Measurements from ENCODE around the gene AMBP.

The AMBP gene

GRCh38 chr9:114112778-114113584 lies 34.9 kb upstream of the AMBP start:
- DNase-seq (ENCODE audit: low read depth in 2 of 3, low spot score in 1 of 3), result no peak

GRCh38 chr9:114112325-114112724 lies 34.2 kb upstream of the AMBP start:
- no peak for DNase-seq (ENCODE audit: low read depth in 2 of 3, low spot score in 1 of 3)

GRCh38 chr9:114110180-114110579 lies 32.1 kb upstream of the AMBP start:
- DNase-seq (ENCODE audit: low read depth in 2 of 3, low spot score in 1 of 3), result no peak

DNA sequence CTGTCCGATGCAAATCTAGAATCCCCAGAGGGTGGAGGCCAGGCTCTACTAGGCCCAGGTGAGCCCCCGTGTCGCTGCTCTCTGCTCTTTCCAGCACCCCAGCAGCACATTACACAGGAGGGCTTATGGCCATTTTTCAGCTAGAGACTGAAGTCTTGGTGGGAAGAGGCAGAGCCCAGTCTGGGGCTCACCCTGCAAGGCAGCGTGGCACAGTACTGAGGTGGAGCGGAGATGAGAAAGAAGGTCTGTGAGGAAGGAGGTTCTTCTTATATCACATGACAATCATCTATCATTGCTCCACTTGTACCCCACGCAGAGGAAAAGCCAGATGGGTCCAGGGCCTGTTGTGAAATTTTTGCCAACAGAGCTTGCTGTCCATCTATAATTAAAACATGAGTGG lies 31.0 kb upstream of the AMBP start:
- no peak for DNase-seq (ENCODE audit: low read depth in 2 of 3, low spot score in 1 of 3)

- peak; percentile 41 to 58 (median 42) for DNase-seq (ENCODE audit: low read depth in 2 of 3, low spot score in 1 of 3)
These were observed 30.1 kb upstream of the AMBP start for GRCh38 chr9:114108016-114108833.

DNA sequence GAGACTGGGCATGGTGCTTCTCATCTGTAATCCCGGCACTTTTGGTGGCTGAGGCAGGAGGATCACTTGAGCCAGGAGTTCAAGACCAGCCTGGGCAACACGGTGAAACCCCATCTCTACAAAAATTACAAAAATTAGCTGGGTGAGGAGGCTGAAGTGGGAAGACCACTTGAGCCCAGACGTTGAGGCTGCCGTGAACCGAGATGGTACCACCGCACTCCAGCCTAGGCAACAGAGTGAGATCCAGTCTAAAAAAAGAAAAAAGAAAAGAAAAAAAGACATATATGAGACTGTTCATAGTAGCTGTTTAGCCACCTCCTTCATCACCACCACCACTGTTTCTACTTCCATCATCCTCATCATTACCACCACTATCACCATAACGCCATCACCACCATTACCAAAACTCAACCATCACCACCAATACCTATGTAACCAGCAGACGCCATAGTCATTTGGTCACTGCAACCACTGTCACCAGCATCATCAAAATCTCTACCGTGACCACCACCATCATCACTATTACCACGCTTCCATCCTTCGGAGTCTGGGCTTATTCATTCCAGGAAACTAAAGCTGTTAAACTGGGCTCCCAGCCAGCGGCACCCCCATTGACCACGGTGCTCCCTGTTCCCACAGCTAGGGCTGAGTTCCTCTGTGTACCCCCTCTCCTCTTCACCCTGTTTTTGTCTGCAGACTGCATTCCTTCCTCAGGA lies 29.3 kb upstream of the AMBP start:
- no peak for DNase-seq (ENCODE audit: low read depth in 2 of 3, low spot score in 1 of 3)

DNA sequence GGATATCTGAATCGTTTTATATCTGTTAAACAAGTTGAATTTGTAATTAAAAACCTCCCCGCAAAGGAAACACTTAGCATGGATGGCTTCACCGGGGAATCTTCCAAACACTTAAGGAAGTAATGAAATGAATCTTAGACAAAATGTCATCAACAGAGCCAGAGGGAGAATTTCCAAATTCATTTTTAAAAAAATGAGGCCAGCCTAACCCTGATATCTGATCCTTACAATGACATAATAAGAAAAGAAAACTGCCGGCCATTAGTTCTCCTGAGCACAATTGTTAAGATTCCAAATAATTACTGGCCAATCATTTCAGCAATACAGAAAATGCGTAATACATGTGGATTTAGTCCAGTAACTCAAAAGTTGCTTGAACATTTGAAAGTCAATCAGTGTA lies 27.1 kb upstream of the AMBP start:
- no peak for DNase-seq (ENCODE audit: low read depth in 2 of 3, low spot score in 1 of 3)

- DNase-seq (ENCODE audit: low read depth in 2 of 3, low spot score in 1 of 3), result no peak
These were observed 24.4 kb upstream of the AMBP start for GRCh38 chr9:114102484-114102883.

- no peak for DNase-seq (ENCODE audit: low read depth in 2 of 3, low spot score in 1 of 3)
These were observed 22.4 kb upstream of the AMBP start for GRCh38 chr9:114100536-114100935.

DNA sequence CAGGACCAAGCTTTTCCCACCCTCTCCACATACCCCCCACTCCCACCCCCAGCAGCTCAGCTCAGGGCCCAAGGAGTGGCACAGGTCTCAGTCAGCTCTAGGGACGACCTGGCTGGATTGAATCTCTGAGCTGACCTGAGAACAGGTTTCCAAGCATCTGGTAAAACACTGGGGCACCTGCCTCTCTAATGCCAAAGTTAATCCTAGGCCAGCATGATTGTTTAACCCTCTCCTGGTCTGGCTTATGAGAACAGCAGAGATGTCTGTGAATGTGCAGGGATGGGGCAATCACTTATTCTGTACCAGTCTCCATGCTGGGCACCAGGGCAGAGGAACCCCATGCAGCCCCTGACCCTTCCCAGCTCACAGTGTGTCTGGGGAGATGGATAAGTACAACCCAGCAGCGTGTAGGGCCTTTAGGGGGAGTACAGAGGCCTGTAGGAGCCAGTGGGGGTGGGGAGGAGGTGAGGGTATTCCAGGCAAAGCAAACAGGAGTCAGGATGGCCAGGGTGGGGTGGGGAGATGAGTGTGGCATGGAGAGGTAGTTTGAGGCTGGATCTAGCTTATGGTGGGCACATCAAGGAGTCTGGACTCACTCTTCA lies 21.7 kb upstream of the AMBP start:
- no peak for DNase-seq (ENCODE audit: low read depth in 2 of 3, low spot score in 1 of 3)

GRCh38 chr9:114098936-114099668 lies 21.0 kb upstream of the AMBP start, which contains the start of gene KIF12:
Gene KIF12, minus strand, starts transcription at chr9:114099292. Its CDS starts 16 bp downstream, at chr9:114099276.
- no peak for DNase-seq (ENCODE audit: low read depth in 2 of 3, low spot score in 1 of 3)

- DNase-seq (ENCODE audit: low read depth in 2 of 3, low spot score in 1 of 3), result peak in 1 of 3 donors; percentile 22
These were observed 20.2 kb upstream of the AMBP start for GRCh38 chr9:114098021-114098935.

GRCh38 chr9:114097613-114098020 lies 19.5 kb upstream of the AMBP start:
- no peak for DNase-seq (ENCODE audit: low read depth in 2 of 3, low spot score in 1 of 3)

- DNase-seq (ENCODE audit: low read depth in 2 of 3, low spot score in 1 of 3), result no peak
These were observed 18.9 kb upstream of the AMBP start for GRCh38 chr9:114096866-114097612.

GRCh38 chr9:114096041-114096511 lies 18.0 kb upstream of the AMBP start:
- no peak for DNase-seq (ENCODE audit: low read depth in 2 of 3, low spot score in 1 of 3)

GRCh38 chr9:114094971-114095370 lies 16.9 kb upstream of the AMBP start:
- DNase-seq (ENCODE audit: low read depth in 2 of 3, low spot score in 1 of 3), result no peak

DNA sequence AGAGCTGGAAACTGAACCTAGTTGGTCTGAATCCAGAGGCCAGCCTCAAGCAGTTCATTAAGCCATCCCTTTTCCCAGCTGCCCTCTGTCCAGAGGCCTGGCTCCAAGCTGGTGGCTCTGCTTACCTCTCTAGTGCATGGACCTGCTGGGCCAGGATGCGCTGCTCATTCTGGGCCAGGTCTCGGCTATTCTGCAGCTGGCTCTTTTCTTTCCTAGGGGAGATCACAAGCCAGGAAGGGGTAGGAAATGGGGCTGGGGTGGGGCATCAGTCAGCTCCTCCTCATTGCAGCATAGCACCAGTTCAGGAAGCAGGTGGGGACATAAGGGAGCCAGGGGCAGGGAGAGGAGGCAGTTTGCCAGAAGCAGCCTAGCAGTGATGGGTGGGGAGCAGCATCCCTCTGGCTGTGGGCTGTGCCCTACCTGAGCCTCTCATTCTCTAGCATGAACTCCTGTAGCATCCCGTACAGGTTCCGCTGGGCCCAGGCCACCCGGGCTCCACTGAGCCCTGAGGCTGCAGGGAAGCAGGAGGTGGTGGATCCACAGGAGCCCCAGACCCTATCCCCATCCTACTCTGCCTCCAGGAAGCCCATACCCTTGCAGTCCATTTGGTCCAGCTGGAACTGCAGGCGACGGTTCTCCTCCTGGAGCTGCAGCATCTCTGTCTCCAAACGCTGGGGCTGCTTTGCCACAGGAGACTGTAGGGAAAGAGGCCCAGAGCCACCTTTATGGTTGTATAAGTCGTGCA lies 15.8 kb upstream of the AMBP start:
- no peak for DNase-seq (ENCODE audit: low read depth in 2 of 3, low spot score in 1 of 3)

DNA sequence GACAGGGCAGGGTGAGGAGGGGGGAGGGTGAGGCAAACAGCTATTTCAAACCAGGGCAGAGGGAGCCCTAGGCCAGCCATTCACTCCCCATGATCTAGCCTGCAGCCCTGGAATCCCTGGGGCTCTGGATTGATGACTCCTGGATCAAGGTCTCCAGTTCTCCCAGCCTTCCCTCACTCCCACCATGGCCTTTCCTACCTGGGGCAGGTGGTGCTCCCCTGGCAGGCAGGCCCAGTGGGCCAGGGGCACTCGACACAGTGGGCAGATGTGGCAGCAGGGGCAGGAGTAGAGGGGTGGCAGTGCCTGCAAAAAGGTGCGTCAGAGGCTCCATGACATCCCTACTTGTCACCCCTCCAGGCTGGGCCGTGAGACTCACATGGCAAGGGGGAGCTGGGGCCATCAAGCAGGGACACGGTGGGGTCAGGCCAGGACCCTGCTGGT lies 15.0 kb upstream of the AMBP start:
- no peak for DNase-seq (ENCODE audit: low read depth in 2 of 3, low spot score in 1 of 3)

Data from stimulated activated CD4-positive, alpha-beta T cell treated with anti-CD3 and anti-CD28 coated beads, Interleukin-12 subunit alpha, Interleukin-12 subunit beta, amount 100 ng/mL, for 48 hours (primary cell).